Measurements from ENCODE around the gene PRTG. TPM values are rescaled to one million over a fixed set of nuclear protein-coding genes. Genes with fewer than 3 reads are reported as not detected.

Gene PRTG
- total and polyA plus RNA-seq, 2 experiments from 2014 or later = 0.63 to 3.4 TPM

GRCh38 chr15:55615445-55615844, 127.5 kb downstream of the PRTG start:
- H2AFZ ChIP-seq = no peak overlapping the region
- no peaks in the 10 kb centered on the region for H4K20me1 ChIP-seq (replicated peaks; ENCODE audit: insufficient read depth)
- H3K4me3 ChIP-seq = no peak overlapping the region
- no peak overlapping the region for H3K27ac Mint-ChIP-seq
- H3K4me1 ChIP-seq (ENCODE audit: insufficient read depth) = peaks cover 9% of the 10 kb centered on the region; the same call in 1 of the 2 replicates
- H3K4me2 ChIP-seq = no peak overlapping the region
- H3K27me3 ChIP-seq (ENCODE audit: insufficient read depth) = no peaks in the 10 kb centered on the region
- no peak for TF ChIP-seq POLR2AphosphoS5 (IDR thresholded peaks at IDR 0.05; ENCODE audit: low read depth)
- no peak for TF ChIP-seq JUNB (IDR thresholded peaks at IDR 0.05; ENCODE audit: unreplicated experiment)
- no peak for TF ChIP-seq CTCF (conservative IDR thresholded peaks at IDR 0.05; ENCODE audit: low read depth in 2 of 2)
- no peak for TF ChIP-seq EZH2 (IDR thresholded peaks at IDR 0.05; ENCODE audit: low read depth, unreplicated experiment)
- no peak for TF ChIP-seq ZNF331 (CRISPR knock-in tag; IDR thresholded peaks at IDR 0.05; ENCODE audit: low read depth)
- TF ChIP-seq REST (IDR thresholded peaks at IDR 0.05; ENCODE audit: unreplicated experiment) = no peak
- no peak for TF ChIP-seq ETS1 (IDR thresholded peaks at IDR 0.05)
- no peak for TF ChIP-seq STAT1 (IDR thresholded peaks at IDR 0.05; ENCODE audit: unreplicated experiment)
- TF ChIP-seq CREB1 (CRISPR knock-in tag; IDR thresholded peaks at IDR 0.05; ENCODE audit: low read depth) = no peak
- TF ChIP-seq ZNF114 (CRISPR knock-in tag; IDR thresholded peaks at IDR 0.05) = no peak
- no peak for TF ChIP-seq EZH2phosphoT487 (IDR thresholded peaks at IDR 0.05; ENCODE audit: unreplicated experiment)
- no peaks in the 10 kb centered on the region for H3K27me3 Mint-ChIP-seq (ENCODE audit: insufficient read depth, low read depth, poor library complexity)
- H3K79me2 ChIP-seq (replicated peaks; ENCODE audit: insufficient read depth) = no peaks in the 10 kb centered on the region
- no peaks in the 10 kb centered on the region for H3K36me3 Mint-ChIP-seq (ENCODE audit: low read depth)
- H3K9me3 Mint-ChIP-seq = no peaks in the 10 kb centered on the region
- H3K36me3 ChIP-seq (ENCODE audit: insufficient read depth) = no peaks in the 10 kb centered on the region
- H3K4me1 Mint-ChIP-seq = peaks cover 18% of the 10 kb centered on the region
- H3F3A ChIP-seq (replicated peaks; ENCODE audit: low read depth) = no peaks in the 10 kb centered on the region
- no peaks in the 10 kb centered on the region for H3K9me2 ChIP-seq (ENCODE audit: insufficient read depth)
- DNase-seq (ENCODE audit: low spot score) (no peak), ATAC-seq (no peak)
- no peak overlapping the region for H3K27ac ChIP-seq (ENCODE audit: low read depth)
- no peak overlapping the region for H3K4me3 Mint-ChIP-seq

Data from GM23338 (cell line).